Dedifferentiated amniotic fluid mesenchymal stem cell (primary cell): ENCODE results near the gene PROSER3.
"Not testable (repeated sequence)": the region's sequence is repeated elsewhere in the genome, so short reads cannot be mapped to it uniquely, and the experiment has no call there.

Experiments
- DNase-seq: peaks from one replicate; pipeline ENCODE4 v3.0.0-alpha.2; 2016; ENCODE audit errors: extremely low spot score

The PROSER3 gene

GRCh38 chr19:35791814-35792279, 33.9 kb downstream of the PROSER3 start:
- DNase-seq, result no peak

- no peak for DNase-seq
These were observed 34.3 kb downstream of the PROSER3 start for GRCh38 chr19:35792312-35792711.

- DNase-seq, result no peak
These were observed 34.9 kb downstream of the PROSER3 start for GRCh38 chr19:35792888-35793287.

- DNase-seq, result no peak
These were observed 35.6 kb downstream of the PROSER3 start for GRCh38 chr19:35793381-35794165.

GRCh38 chr19:35795564-35795963, 37.6 kb downstream of the PROSER3 start:
- not testable (repeated sequence) for DNase-seq

- DNase-seq, result no peak
These were observed 38.9 kb downstream of the PROSER3 start for GRCh38 chr19:35796645-35797542.

- DNase-seq, result no peak
These were observed 39.7 kb downstream of the PROSER3 start for GRCh38 chr19:35797663-35798062.

- DNase-seq, result no peak
These were observed 43.9 kb downstream of the PROSER3 start for GRCh38 chr19:35801828-35802227.

- no peak for DNase-seq
These were observed 47.6 kb downstream of the PROSER3 start for GRCh38 chr19:35805526-35806102.

- no peak for DNase-seq
These were observed 48.6 kb downstream of the PROSER3 start for GRCh38 chr19:35806597-35806996.

GRCh38 chr19:35807633-35808032, 49.7 kb downstream of the PROSER3 start:
- no peak for DNase-seq

GRCh38 chr19:35811317-35812219, 53.6 kb downstream of the PROSER3 start:
- no peak for DNase-seq

GRCh38 chr19:35812220-35813042, 54.5 kb downstream of the PROSER3 start, which contains the start of gene PRODH2:
PRODH2 (minus strand) TSS chr19:35812845; CDS start chr19:35812805, 40 bp downstream.
- DNase-seq, result no peak

GRCh38 chr19:35813043-35813890, 55.3 kb downstream of the PROSER3 start:
- no peak for DNase-seq

GRCh38 chr19:35816262-35816661, 58.3 kb downstream of the PROSER3 start:
- no peak for DNase-seq

GRCh38 chr19:35816846-35817245, 58.9 kb downstream of the PROSER3 start:
- DNase-seq, result no peak

GRCh38 chr19:35818445-35818844, 60.5 kb downstream of the PROSER3 start:
- no peak for DNase-seq
